Stimulated activated CD4-positive, alpha-beta T cell treated with anti-CD3 and anti-CD28 coated beads, Interleukin-15, amount 100 ng/mL, for 48 hours (primary cell): ENCODE results near the gene ZIC1.

Experiments
- DNase-seq, 2 donors: peaks; one replicate each; pipeline ENCODE4 v3.0.0-alpha.2; 2020; ENCODE audit warnings: low read depth in 2 of 2

ZIC1 gene

DNA sequence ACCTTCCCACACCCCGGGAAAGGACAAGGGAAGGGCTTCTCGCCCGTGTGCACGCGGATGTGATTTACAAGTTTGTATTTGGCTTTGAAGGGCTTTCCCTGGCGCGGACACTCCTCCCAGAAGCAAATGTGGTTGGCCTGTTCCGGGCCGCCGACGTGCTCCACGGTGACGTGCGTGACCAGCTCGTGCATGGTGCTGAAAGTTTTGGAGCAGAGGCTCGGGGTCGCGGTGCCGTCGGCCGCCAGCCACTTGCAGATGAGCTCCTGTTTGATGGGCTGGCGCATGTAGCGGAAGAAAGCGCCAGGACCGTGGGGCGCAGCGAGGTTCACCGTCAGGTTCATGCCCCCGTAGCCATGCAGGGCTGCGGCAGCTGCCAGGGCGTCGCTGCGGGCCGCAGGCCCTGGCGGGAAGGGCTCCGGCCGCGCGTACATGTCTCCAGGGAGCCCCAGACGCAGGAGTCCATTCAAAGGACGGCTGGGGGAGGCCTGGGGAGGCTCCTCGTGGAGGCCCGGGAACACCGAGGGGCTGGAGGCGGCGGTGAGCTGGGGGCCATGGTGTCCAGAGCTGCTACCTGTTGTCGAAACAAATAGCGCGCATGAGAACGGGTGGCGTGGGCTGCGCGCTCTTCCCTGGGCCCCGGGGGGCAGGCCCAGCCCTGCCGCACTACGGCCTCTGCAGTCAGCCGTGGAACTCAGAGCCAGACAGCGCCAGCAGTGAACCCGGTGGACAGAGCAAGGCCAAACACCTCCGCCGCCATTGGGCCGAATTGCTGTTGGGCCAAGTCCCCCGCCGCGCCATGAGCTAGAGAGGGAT, 13.1 kb upstream of the ZIC1 start:
- no peak for DNase-seq

- DNase-seq: no peak
These were observed 12.5 kb upstream of the ZIC1 start for GRCh38 chr3:147396712-147397046.

DNA sequence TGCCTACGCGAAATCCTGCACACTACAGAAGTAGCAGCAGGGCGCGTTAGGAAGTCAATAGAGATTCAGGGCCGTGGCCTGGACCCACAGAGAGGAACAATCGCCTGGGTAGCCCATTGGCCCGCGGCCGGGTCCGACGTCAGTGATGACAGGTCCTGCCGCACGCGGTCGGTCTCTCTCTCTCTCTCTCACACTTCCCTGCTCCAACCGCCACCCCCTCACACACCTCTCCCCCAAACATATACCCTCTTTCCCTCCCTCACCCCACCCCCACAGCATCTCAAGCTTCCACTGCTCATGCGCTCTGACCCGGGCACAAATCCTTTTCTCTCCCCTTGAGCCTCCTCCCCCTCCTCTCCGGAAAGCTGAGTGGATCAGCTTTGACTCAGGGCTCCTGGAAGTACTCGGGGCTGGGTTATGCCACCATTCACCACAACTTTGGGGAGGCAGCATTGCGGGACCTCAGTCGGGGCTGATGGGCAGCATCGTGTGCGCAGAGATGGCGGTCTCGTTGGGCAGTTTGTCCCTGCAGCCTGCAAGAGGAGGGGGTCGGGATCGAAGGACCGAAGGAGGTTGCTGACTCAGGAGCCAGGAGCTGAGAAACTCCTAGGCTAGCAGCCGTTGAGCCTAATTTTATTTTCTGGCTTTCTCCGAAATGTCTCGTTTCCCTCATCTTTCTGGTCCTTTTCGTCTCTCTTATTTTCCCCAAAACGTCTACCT, 11.8 kb upstream of the ZIC1 start:
- no peak for DNase-seq

GRCh38 chr3:147397875-147398812, 11.0 kb upstream of the ZIC1 start:
- no peak for DNase-seq

- DNase-seq: no peak
These were observed 10.2 kb upstream of the ZIC1 start for GRCh38 chr3:147398813-147399534.

- DNase-seq: no peak
These were observed 9.1 kb upstream of the ZIC1 start for GRCh38 chr3:147400111-147400510.

GRCh38 chr3:147400999-147401398, 8.2 kb upstream of the ZIC1 start:
- DNase-seq: no peak

GRCh38 chr3:147401421-147401820, 7.7 kb upstream of the ZIC1 start:
- DNase-seq: no peak

DNA sequence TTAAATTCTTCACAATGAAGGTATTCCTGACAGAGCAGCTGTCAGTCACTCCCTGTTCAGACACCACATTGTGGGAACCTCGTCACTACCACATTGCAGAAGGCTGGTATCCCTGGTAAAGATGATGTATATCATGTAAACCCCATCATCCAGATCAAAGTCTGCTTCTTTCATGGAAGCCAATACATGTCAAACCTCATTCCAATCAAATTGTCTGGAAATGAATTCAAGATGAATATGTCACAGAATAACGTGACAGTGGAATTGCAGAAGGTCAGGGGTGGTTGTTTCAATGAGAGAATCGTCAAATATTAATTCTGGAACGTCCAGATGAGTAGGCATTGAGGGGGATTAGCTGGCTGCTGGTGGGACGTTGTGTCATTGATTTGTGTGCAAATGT, 7.0 kb upstream of the ZIC1 start:
- no peak for DNase-seq

DNA sequence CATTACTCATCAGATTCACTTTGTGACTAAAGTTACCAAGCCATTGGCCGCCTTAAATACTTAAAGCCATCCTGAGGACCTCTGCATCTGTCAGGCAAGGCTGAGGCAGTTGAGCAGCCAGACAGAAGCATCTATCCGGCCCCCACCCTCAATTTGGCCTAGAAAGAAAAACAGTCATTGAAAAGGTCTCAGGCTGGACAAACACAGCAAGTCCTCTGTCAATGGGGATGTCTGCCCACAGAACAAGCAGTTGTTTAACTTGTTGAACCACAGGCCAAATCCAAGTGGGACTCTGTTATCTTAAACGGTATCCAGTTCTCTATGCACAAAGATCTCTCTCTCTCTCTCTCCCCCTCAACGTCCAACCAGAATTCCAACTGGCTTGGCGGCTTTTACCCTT, 5.7 kb upstream of the ZIC1 start:
- DNase-seq: no peak

- DNase-seq: no peak
These were observed 5.0 kb upstream of the ZIC1 start for GRCh38 chr3:147404000-147404799.

GRCh38 chr3:147404800-147405230, 4.3 kb upstream of the ZIC1 start:
- DNase-seq: no peak

- no peak for DNase-seq
These were observed 3.7 kb upstream of the ZIC1 start for GRCh38 chr3:147405231-147406027.

DNA sequence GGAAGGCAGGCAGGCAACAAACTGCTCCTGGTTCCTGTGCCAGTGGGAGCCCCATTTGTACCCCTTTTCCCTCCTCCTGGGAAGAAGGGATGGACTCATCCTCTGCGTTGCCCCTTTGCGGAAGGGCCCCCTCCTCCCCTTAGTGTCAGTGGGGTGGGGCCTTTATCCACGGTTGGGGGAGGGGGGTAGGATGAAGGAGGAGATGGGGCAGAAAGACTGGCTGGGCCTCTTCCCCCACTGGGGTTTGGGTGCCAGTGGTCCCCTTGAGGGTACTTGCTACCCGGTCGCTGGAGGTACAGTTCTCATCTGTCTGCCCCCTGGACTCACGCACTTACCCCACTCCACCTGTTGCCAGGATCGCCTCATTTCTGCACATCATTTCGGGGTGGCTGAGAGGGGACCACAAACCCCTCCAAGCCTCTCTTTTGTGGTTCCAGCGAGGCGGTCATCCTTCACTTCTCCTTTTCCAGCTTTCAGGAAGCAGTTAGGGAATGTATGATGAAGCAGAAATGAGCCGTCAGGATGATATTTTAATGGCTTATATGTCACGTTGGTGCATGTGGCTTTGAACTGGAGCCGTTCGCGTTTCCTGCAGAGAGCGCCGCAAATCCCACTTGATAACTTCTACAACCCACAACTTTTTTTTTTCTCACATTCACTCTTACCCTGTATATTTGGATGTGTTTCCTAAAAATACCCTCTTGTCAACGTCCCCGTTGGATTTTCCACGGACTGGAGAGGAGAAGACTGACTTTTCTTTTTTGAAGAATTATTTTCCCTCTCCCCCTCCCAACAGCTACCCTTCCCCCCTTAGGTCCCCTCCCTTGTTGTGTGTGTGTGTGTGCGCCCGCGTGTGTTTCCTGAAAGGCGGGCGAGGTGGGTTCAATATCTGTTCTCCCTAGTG, 2.9 kb upstream of the ZIC1 start, which contains the start of gene ZIC4:
Gene ZIC4, minus strand, starts transcription at position 516 of the 904 bp plus-strand sequence. CDS start 3,746 bp downstream, outside the sequence.
- DNase-seq: no peak

DNA sequence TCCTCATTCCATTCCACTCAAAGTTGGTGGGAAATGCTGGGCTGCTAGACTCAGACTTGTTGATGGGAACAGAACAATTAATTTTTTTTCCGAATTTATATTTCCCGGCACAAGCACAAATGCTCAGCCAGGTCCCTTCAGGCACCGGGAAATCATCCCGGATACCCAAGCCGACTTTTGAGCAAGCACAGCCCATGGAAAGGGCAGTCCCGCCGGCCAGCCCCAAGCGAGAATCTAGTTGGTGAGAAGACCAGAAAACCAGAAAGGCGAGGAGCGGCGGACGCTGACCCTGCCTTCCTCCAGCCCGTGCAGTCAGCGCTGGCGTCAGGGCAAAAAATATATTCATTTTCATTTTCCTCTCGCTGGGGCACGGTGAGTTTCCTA, 2.1 kb upstream of the ZIC1 start:
- no peak for DNase-seq

- no peak for DNase-seq
These were observed 1.5 kb upstream of the ZIC1 start for GRCh38 chr3:147407498-147408187.

DNA sequence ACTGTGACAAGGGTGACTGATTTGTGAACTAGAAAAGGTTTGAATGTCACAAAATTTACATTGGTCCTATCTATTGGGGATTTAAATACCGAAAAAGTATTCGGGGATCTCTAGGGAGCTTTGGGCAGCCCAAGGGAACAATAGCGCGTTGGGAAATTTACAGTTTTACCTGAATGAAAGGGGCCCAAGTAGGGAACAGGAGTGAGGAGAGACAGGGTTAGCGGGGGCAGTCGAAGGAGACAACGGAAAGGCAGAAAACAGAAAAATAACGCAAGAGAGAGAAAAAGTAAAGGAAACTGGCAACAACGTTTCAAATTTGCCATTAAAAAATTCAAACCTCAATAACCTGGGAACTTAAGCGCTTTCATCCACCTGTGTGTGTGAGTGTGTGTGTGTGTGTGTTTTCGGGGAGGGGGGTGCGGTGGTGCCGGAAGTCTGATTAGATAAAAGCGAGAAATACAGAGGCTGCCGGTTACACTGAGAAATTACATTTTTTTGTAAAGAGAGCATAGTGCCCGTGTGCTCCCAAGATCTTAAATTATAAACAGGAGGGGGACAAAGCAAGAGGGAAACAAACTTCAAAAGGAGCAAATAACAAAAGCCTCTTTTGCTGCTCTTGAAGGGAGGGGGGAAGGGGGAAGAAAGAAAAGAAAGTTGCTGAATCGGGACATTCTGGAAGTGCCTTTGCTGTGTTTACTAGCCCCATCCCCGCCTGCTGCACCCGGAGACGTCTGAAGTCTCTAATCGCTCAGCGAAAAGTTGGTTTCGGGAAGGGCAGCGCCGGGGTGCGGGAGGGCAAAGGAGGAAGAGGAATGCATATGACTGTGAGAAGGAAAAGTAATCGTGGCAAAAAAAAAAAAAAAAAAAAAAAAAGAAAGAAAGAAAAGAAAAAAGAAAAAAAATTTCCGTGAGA, 721 bp upstream of the ZIC1 start:
- no peak for DNase-seq
